Uterus (tissue), 4 donors: ENCODE measurements around the gene MARVELD1. TPM values are rescaled to one million over a fixed set of nuclear protein-coding genes. Genes with fewer than 3 reads are reported as not detected.
A peak's percentile ranks its signal among the peaks of the same experiment; 100 is the strongest.

Source experiments
- DNase-seq, 2 donors: peaks; one replicate each; pipeline ENCODE4 v3.0.0-alpha.2; 2019 to 2020
- H3K27ac ChIP-seq, 2 donors: fragments of 200-600 bp; sonication (generic); 1 replicate in 1 of 2; 2 replicates in 1 of 2; pipeline ENCODE4 v1.5.1; 2016 to 2018
- H3K27me3 ChIP-seq, 2 donors: fragments of 200-600 bp; sonication (generic); one replicate each; pipeline ENCODE4 v1.5.1; 2018 to 2019; ENCODE audit warnings: control low read depth in 1 of 2
- H3K36me3 ChIP-seq, 2 donors: fragments of 200-600 bp; sonication (generic); one replicate each; pipeline ENCODE4 v1.5.1; 2019; ENCODE audit warnings: control low read depth in 1 of 2
- H3K4me1 ChIP-seq, 2 donors: fragments of 200-600 bp; sonication (generic); one replicate each; pipeline ENCODE4 v1.5.1; 2018 to 2019; ENCODE audit warnings: control low read depth in 1 of 2
- H3K4me3 ChIP-seq, 2 donors: fragments of 200-600 bp; sonication (generic); 1 replicate in 1 of 2; 2 replicates in 1 of 2; pipeline ENCODE4 v1.5.1; 2018 to 2019; ENCODE audit warnings: mild to moderate bottlenecking in 1 of 2
- H3K9me3 ChIP-seq, 2 donors: fragments of 200-600 bp; sonication (generic); one replicate each; pipeline ENCODE4 v1.5.1; 2019; ENCODE audit warnings: control low read depth in 1 of 2
- CTCF ChIP-seq, 4 experiments: fragments of 200-600 bp in 2 of 4; fragments of 450-650 bp in 2 of 4; sonication (generic) in 2 of 4; IDR thresholded peaks; one replicate each; pipeline ENCODE4 v1.5.1; 2016 to 2019; ENCODE audit warnings: antibody characterized with exemption in 4 of 4, mild to moderate bottlenecking in 2 of 4, moderate library complexity in 1 of 4
- POLR2A ChIP-seq, 2 donors: fragments of 450-650 bp; IDR thresholded peaks; one replicate each; pipeline ENCODE4 v1.6.1; 2016; ENCODE audit warnings: antibody characterized with exemption in 2 of 2, mild to moderate bottlenecking in 1 of 2, moderate library complexity in 1 of 2
- intact Hi-C: fragments of 100-400 bp; cut with DNase I; formaldehyde crosslinking; loops from one replicate; pipeline ENCODE4 v1.15.1; 2023; ENCODE audit warnings: low total_unique reads
- total RNA-seq, 4 donors: library from RNA; depleted of rRNA in 3 of 4; stranded (reverse); fragments of >200 nt in 3 of 4; gene quantifications; one replicate each; pipeline versions ENCODE4 v1.1.0 to v1.2.4, GENCODE V29; 2014 to 2023
- donor health status: DM: yes; HTN: yes; CAD: no.

Gene MARVELD1
- total RNA-seq, 4 donors from 2014 or later: 36.9 to 158 (median 59.4) TPM

- Histone ChIP-seq H3K36me3 (no peaks in the 10 kb centered on the region), H3K27ac (no peak overlapping the region)
Observed at GRCh38 chr10:97701438-97702069, 12.0 kb upstream of the MARVELD1 start.

DNA sequence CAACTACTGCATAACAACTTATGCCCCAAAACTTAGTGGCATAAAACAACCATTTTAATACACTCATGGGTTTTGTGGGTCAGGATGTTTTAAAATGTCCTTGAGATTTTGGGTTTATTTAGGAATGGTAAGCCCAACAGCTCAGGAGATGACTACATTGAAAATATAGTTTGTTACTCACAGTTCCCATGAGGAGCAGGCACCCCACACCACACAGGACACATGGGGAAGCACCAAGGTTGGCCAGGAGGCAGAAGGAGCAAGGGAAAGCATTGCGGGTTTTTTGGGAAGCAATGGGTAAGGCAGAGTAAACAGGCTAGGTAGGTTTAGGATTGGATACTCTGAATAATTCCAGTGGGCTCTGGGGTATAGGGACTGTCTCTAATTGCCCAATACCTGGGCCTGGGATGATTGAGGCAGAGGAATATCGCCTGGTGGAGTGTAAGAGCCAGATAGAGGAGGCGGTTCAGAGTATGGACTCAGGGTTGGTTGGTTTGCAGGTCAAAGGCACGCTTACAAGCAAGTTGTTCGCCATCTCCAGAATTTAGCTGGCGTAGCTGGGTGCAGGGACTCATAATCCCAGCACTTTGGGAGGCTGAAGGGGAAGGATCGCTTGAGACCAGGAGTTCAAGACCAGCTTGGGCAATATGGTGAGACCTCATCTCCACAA, 10.0 kb upstream of the MARVELD1 start:
- DNase-seq: no peak
- intact Hi-C loops: no loop called here
- Histone ChIP-seq H3K27ac (no peak overlapping the region), H3K4me3 (no peak overlapping the region), H3K27me3 (no peaks in the 10 kb centered on the region), H3K4me1 (no peaks in the 10 kb centered on the region), H3K9me3 (no peaks in the 10 kb centered on the region), H3K36me3 (no peaks in the 10 kb centered on the region)
- TF ChIP-seq CTCF (IDR thresholded peaks at IDR 0.05) (no peak), POLR2A (IDR thresholded peaks at IDR 0.05) (no peak)

More at GRCh38 chr10:97701438-97702069, 12.0 kb upstream of the MARVELD1 start:
- TF ChIP-seq POLR2A (IDR thresholded peaks at IDR 0.05): no peak
- peak; percentile 74 to 86 (median 83) for TF ChIP-seq CTCF (IDR thresholded peaks at IDR 0.05)
- Histone ChIP-seq H3K4me3 (no peak overlapping the region), H3K27me3 (no peaks in the 10 kb centered on the region), H3K4me1 (no peaks in the 10 kb centered on the region), H3K9me3 (no peaks in the 10 kb centered on the region)
- intact Hi-C loops: no loop called here
- peak in 1 of 2 donors; percentile 70 for DNase-seq

DNA sequence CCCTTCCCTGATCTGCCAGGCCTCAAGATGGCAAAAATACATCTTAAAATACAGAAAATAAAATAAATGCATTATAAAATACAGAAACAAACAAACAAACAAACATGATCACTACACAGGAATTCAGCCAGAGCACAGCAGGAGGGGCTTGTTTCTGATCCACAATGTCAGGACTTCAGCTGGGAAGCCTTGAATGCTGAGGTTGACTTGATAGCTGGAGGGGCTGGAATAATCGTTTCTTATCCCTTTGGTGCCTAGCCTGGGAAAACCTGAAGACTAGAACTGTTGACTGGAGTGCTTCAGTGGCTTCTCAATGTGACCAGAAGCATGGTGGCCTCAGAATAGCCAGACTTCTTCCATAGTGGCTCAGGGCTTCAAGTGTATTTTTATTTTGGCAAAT, 9.2 kb upstream of the MARVELD1 start:
- intact Hi-C loops: no loop called here
- Histone ChIP-seq H3K27ac (no peak overlapping the region), H3K4me3 (no peak overlapping the region), H3K27me3 (no peaks in the 10 kb centered on the region), H3K4me1 (no peaks in the 10 kb centered on the region), H3K9me3 (no peaks in the 10 kb centered on the region), H3K36me3 (no peaks in the 10 kb centered on the region)
- no peak for DNase-seq
- no peak for TF ChIP-seq POLR2A (IDR thresholded peaks at IDR 0.05)
- TF ChIP-seq CTCF (IDR thresholded peaks at IDR 0.05): no peak

DNA sequence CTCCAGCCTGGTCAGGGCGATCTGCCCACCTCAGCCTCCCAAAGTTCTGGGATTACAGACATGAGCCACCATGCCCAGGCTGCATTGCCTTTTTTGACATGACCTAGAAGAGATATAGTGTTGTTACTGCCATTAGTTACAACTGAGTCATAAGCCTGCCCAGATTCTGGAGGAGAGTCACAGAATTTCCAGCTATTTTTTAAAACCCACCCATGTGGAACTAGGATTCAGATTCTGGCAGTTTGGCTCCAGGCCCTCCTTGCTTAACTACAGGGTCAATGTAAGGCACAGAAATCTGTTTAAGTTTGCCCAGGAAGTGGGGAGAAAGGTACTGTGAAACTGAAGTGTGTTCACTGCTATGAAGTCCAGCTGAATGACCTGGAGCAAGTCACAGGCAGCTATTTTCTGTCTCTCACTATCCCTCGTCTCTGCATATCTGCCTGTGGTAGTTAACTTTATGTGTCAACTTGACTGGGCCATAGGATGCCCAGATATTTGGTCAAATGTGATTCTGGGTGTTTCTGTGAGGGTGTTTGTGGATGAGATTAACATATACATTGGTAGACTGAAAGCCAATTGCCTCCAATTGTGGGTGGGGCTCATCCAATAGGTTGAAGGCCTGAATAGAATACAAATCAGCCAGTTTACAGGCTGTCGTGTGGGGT, 8.4 kb upstream of the MARVELD1 start:
- H3K4me3 ChIP-seq: no peak overlapping the region
- intact Hi-C loops: no loop called here

More for the DNA sequence above, 8.4 kb upstream of the MARVELD1 start:
- no peak for DNase-seq
- H3K27me3 ChIP-seq: no peaks in the 10 kb centered on the region
- H3K27ac ChIP-seq: no peak overlapping the region
- TF ChIP-seq POLR2A (IDR thresholded peaks at IDR 0.05): no peak
- TF ChIP-seq CTCF (IDR thresholded peaks at IDR 0.05): no peak
- H3K9me3 ChIP-seq: no peaks in the 10 kb centered on the region
- H3K4me1 ChIP-seq: peaks cover 0 to 5% of the 10 kb centered on the region in 2 donors
- H3K36me3 ChIP-seq: no peaks in the 10 kb centered on the region
